Endothelial cell (in vitro differentiated cells): ENCODE results near the gene CACNA1I. TPM values are rescaled to one million over a fixed set of nuclear protein-coding genes. Genes with fewer than 3 reads are reported as not detected.

Experiments used
- DNase-seq: peaks from one replicate; pipeline ENCODE4 v3.0.0; 2021; ENCODE audit warnings: low spot score
- H3K27ac Mint-ChIP-seq: one replicate; pipeline ENCODE4 v1.8.0; 2021; ENCODE audit warnings: mixed read lengths, inconsistent platforms; ENCODE audit not compliant: unreplicated experiment
- H3K27me3 Mint-ChIP-seq: one replicate; pipeline ENCODE4 v1.8.0; 2021; ENCODE audit warnings: mild to moderate bottlenecking, moderate library complexity, mixed read lengths, inconsistent platforms; ENCODE audit not compliant: unreplicated experiment
- H3K36me3 Mint-ChIP-seq: one replicate; pipeline ENCODE4 v1.8.0; 2021; ENCODE audit warnings: mild to moderate bottlenecking, low read depth, mixed read lengths, inconsistent platforms; ENCODE audit not compliant: unreplicated experiment
- H3K4me1 Mint-ChIP-seq: one replicate; pipeline ENCODE4 v1.8.0; 2021; ENCODE audit warnings: mild to moderate bottlenecking, mixed read lengths, inconsistent platforms; ENCODE audit not compliant: unreplicated experiment
- H3K4me3 Mint-ChIP-seq: one replicate; pipeline ENCODE4 v1.8.0; 2021; ENCODE audit warnings: mild to moderate bottlenecking, mixed read lengths, inconsistent platforms; ENCODE audit not compliant: unreplicated experiment
- H3K9me3 Mint-ChIP-seq: one replicate; pipeline ENCODE4 v1.8.0; 2021; ENCODE audit warnings: mixed read lengths, inconsistent platforms; ENCODE audit not compliant: unreplicated experiment
- CTCF ChIP-seq: fragments of 200-600 bp; sonication (generic); IDR thresholded peaks from one replicate; pipeline ENCODE4 v1.5.0; 2021; ENCODE audit warnings: antibody characterized with exemption; ENCODE audit not compliant: unreplicated experiment
- total RNA-seq: library from RNA; stranded (reverse); fragmentation: NEBNext Ultra II Directional; extraction: Animal tissue kit (Norgen Biotek cat#: 25700); gene quantifications from one replicate; pipeline ENCODE4 v1.2.1, GENCODE V29; 2021; ENCODE audit not compliant: unreplicated experiment

Gene CACNA1I
- total RNA-seq, 1 donor from 2014 or later, result 0.10 TPM

- no peak for DNase-seq
- no peak for TF ChIP-seq CTCF
- peaks cover 8% of the 10 kb centered on the region for H3K27me3 Mint-ChIP-seq
- H3K36me3 Mint-ChIP-seq, result peaks cover 7% of the 10 kb centered on the region
- no peaks in the 10 kb centered on the region for H3K4me1 Mint-ChIP-seq
- H3K27ac Mint-ChIP-seq, result no peak overlapping the region
- peak overlapping the region; percentile 19 for H3K4me3 Mint-ChIP-seq
- no peaks in the 10 kb centered on the region for H3K9me3 Mint-ChIP-seq
Observed at GRCh38 chr22:39565414-39565944, 5.1 kb upstream of the CACNA1I start.

- TF ChIP-seq CTCF, result no peak
- H3K27me3 Mint-ChIP-seq, result peaks cover 5% of the 10 kb centered on the region
Observed at GRCh38 chr22:39567135-39567946, 3.2 kb upstream of the CACNA1I start.

GRCh38 chr22:39568278-39568981, 2.1 kb upstream of the CACNA1I start:
- Mint-ChIP-seq H3K27ac (no peak overlapping the region), H3K27me3 (peaks cover 5% of the 10 kb centered on the region), H3K36me3 (peaks cover 7% of the 10 kb centered on the region), H3K9me3 (no peaks in the 10 kb centered on the region), H3K4me1 (no peaks in the 10 kb centered on the region), H3K4me3 (no peak overlapping the region)
- TF ChIP-seq CTCF, result no peak
- no peak for DNase-seq

More at GRCh38 chr22:39567135-39567946, 3.2 kb upstream of the CACNA1I start:
- H3K4me1 Mint-ChIP-seq, result no peaks in the 10 kb centered on the region
- H3K9me3 Mint-ChIP-seq, result no peaks in the 10 kb centered on the region
- H3K27ac Mint-ChIP-seq, result no peak overlapping the region
- no peak for DNase-seq
- H3K36me3 Mint-ChIP-seq, result peaks cover 7% of the 10 kb centered on the region
- H3K4me3 Mint-ChIP-seq, result no peak overlapping the region

GRCh38 chr22:39569066-39569465, 1.5 kb upstream of the CACNA1I start:
- peaks cover 7% of the 10 kb centered on the region for H3K36me3 Mint-ChIP-seq
- TF ChIP-seq CTCF, result no peak
- no peak overlapping the region for H3K27ac Mint-ChIP-seq
- no peak overlapping the region for H3K4me3 Mint-ChIP-seq
- H3K4me1 Mint-ChIP-seq, result no peaks in the 10 kb centered on the region
- H3K9me3 Mint-ChIP-seq, result no peaks in the 10 kb centered on the region
- H3K27me3 Mint-ChIP-seq, result peaks cover 8% of the 10 kb centered on the region
- DNase-seq, result no peak
